Lower lobe of right lung (tissue), 2 donors: ENCODE measurements around the gene RFESD. TPM values are rescaled to one million over a fixed set of nuclear protein-coding genes. Genes with fewer than 3 reads are reported as not detected.

Source experiments
- ATAC-seq, 2 donors: fragments of 200-7000 bp; cut with Tn5 transposase; one replicate each; pipeline ENCODE4 v1.9.1; 2020 to 2022; ENCODE audit warnings: mild to moderate bottlenecking in 2 of 2, moderate library complexity in 2 of 2
- DNase-seq: peaks from one replicate; pipeline ENCODE4 v3.0.0-alpha.2; 2020
- H3K27ac ChIP-seq: fragments of 200-600 bp; one replicate; pipeline ENCODE4 v1.8.0; 2022
- H3K27me3 ChIP-seq: fragments of 200-600 bp; one replicate; pipeline ENCODE4 v1.8.0; 2022; ENCODE audit warnings: low read depth
- H3K36me3 ChIP-seq: fragments of 200-600 bp; one replicate; pipeline ENCODE4 v1.8.0; 2022; ENCODE audit warnings: mild to moderate bottlenecking
- H3K4me1 ChIP-seq: fragments of 200-600 bp; one replicate; pipeline ENCODE4 v1.8.0; 2022
- H3K4me3 ChIP-seq: fragments of 200-600 bp; one replicate; pipeline ENCODE4 v1.8.0; 2022; ENCODE audit warnings: mild to moderate bottlenecking
- H3K9me3 ChIP-seq: fragments of 200-600 bp; one replicate; pipeline ENCODE4 v1.8.0; 2022
- intact Hi-C: fragments of 100-400 bp; cut with DNase I; formaldehyde crosslinking; loops from one replicate; pipeline ENCODE4 v1.11.0; 2022
- total RNA-seq: library from RNA; stranded (reverse); fragmentation: NEBNext Ultra II Directional; extraction: Animal tissue kit (Norgen Biotek cat#: 25700); gene quantifications from one replicate; pipeline ENCODE4 v1.2.1, GENCODE V29; 2021
- TF ChIP-seq, protein P1 (sequence below): fragments of 200-600 bp; IDR thresholded peaks from one replicate; pipeline ENCODE4 v1.8.0; 2022; ENCODE audit warnings: antibody characterized with exemption, mild to moderate bottlenecking
- donor health status: DM: no; HTN: yes; CAD: no; lungs with severe emphysema.

The RFESD gene
- total RNA-seq, 1 donor from 2014 or later: 1.7 TPM

DNA sequence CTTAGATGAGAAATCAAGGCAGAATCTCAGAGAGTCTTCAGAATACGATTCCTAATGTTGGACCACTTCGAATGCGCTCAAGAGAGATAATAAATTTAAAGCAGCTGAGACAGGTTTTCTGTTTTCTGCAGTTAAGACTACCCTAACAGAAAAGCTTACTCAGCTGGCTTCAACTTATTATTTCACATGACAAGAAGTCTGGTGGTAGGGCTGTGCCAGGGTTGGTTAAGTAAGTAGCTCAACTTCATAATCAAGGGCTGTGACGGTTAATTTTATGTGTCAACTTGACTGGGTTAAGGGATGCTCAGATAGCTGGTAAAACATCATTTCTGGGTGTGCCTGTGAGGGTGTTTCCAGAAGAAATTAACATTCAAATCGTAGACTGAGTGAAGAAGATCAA is 22.9 kb upstream of the RFESD start:
- Histone ChIP-seq H3K27ac (no peak overlapping the region), H3K4me1 (peaks cover 23% of the 10 kb centered on the region), H3K27me3 (no peaks in the 10 kb centered on the region), H3K4me3 (no peak overlapping the region), H3K36me3 (no peaks in the 10 kb centered on the region), H3K9me3 (no peaks in the 10 kb centered on the region)
- no peak for DNase-seq
- TF ChIP-seq, protein P1, sequence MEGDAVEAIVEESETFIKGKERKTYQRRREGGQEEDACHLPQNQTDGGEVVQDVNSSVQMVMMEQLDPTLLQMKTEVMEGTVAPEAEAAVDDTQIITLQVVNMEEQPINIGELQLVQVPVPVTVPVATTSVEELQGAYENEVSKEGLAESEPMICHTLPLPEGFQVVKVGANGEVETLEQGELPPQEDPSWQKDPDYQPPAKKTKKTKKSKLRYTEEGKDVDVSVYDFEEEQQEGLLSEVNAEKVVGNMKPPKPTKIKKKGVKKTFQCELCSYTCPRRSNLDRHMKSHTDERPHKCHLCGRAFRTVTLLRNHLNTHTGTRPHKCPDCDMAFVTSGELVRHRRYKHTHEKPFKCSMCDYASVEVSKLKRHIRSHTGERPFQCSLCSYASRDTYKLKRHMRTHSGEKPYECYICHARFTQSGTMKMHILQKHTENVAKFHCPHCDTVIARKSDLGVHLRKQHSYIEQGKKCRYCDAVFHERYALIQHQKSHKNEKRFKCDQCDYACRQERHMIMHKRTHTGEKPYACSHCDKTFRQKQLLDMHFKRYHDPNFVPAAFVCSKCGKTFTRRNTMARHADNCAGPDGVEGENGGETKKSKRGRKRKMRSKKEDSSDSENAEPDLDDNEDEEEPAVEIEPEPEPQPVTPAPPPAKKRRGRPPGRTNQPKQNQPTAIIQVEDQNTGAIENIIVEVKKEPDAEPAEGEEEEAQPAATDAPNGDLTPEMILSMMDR: no peak
- intact Hi-C loops: no loop called here
- ATAC-seq: no peak

DNA sequence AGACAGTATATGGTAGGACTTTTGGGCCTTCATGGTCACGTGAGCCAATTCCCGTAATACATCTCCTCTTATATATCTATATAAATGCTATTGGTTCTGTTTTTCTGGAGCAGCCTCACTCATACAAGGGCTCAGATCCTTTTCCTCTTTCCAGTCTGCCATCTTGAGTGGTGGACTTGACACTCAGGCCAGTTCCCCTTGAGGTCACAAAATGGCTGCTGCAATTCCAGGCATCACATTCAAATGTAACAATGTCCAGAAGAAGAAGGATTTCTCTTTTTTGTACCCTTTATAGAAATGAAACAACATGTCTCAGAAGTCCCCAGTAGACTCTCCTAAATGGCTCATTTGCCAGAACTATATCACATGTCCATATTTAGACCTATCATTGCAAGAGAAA is 22.2 kb upstream of the RFESD start:
- Histone ChIP-seq H3K27ac (no peak overlapping the region), H3K9me3 (no peaks in the 10 kb centered on the region), H3K4me1 (peaks cover 17% of the 10 kb centered on the region), H3K36me3 (no peaks in the 10 kb centered on the region), H3K27me3 (no peaks in the 10 kb centered on the region), H3K4me3 (no peak overlapping the region)
- DNase-seq (no peak), ATAC-seq (no peak)
- intact Hi-C loops: no loop called here
- TF ChIP-seq, protein P1: no peak

DNA sequence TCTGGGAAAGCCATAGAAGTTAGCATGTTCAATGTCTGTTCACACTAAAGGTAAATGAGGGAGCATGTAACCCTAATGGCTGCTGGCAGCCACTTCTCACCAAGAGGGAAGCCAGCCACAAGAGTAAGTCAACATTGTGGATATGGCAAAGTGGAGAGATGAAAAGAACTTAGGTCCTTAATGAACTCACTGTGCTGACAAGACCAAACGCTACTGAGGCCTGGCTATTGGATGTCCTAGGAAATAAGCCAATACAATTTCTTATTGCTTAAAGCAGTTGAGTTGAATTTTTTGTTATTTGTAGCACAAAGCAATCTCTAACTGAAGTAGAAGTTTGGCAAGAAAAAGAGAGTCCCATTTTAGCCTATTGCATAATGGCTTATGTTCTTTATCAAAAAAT is 19.9 kb upstream of the RFESD start:
- DNase-seq (no peak), ATAC-seq (no peak)
- H3K36me3 ChIP-seq: no peaks in the 10 kb centered on the region
- H3K27ac ChIP-seq: no peak overlapping the region
- no peaks in the 10 kb centered on the region for H3K27me3 ChIP-seq
- H3K4me1 ChIP-seq: peaks cover 12% of the 10 kb centered on the region
- intact Hi-C loops: no loop called here
- no peaks in the 10 kb centered on the region for H3K9me3 ChIP-seq
- H3K4me3 ChIP-seq: no peak overlapping the region
- TF ChIP-seq, protein P1: no peak

DNA sequence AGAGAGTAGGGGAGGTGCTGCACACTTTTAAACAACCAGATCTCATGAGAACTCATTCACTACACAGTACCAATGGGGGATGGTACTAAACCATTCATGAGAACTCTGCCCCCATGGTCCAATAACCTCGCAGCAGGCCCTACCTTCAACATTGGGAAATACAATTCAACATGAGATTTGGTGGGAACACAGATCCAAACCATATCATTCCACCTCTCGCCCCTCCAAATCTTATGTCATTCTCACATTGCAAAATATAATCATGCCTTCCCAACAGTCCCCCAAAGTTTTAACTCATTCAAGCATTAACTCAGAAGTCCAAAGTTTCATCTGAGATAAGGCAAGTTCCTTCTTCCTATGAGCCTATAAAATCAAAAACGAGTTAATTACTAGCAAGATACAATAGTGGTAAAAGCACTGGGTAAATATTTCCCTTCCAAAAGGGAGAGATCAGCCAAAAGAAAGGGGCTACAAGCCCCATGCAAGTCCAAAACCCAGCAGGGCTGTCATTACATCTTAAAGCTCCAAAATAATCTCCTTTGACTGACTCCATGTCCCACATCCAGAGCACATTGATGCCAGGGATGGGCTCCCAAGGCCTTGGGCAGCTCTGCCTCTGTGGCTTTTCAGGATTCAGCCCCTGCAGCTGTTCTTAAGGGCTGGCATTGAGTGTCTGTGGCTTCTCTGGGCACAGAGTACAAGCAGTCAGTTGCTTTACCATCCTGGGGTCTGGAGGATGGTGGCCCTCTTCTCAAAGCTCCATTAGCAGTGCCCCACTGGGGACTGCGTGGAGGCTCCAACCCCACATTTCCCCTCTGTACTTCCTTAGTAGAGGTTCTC is 18.4 kb upstream of the RFESD start:
- ATAC-seq (no peak), DNase-seq (no peak)
- H3K27me3 ChIP-seq: no peaks in the 10 kb centered on the region
- H3K27ac ChIP-seq: no peak overlapping the region
- intact Hi-C loops: no loop called here
- TF ChIP-seq, protein P1: no peak
- peaks cover 11% of the 10 kb centered on the region for H3K4me1 ChIP-seq
- no peaks in the 10 kb centered on the region for H3K36me3 ChIP-seq
- no peak overlapping the region for H3K4me3 ChIP-seq
- H3K9me3 ChIP-seq: no peaks in the 10 kb centered on the region

DNA sequence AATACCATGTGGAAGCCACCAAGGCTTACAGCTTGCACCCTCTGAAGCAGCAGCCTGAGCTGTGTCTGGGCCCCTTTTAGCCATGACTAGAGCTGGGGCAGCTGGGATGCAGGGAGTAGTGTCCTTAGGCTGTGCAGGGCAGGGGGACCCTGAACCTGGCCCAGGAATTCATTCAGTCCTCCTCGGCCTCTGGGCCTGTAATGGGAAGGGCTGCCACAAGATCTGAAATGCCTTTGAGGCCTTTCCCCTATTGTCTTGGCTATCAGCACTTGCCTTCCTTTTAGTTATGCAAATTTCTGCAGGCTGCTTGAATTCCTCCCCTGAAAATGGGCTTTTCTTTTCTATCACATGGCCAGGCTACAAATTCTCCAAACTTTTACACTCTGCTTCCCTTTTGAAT is 17.6 kb upstream of the RFESD start:
- Histone ChIP-seq H3K36me3 (no peaks in the 10 kb centered on the region), H3K27me3 (no peaks in the 10 kb centered on the region), H3K9me3 (no peaks in the 10 kb centered on the region), H3K4me1 (peaks cover 11% of the 10 kb centered on the region), H3K27ac (no peak overlapping the region), H3K4me3 (no peak overlapping the region)
- ATAC-seq: no peak
- TF ChIP-seq, protein P1: no peak
- intact Hi-C loops: no loop called here
- no peak for DNase-seq
